ENCODE measurements around the gene TSR1.
"Not testable (repeated sequence)": the region's sequence is repeated elsewhere in the genome, so short reads cannot be mapped to it uniquely, and the experiment has no call there.

Gene TSR1

DNA sequence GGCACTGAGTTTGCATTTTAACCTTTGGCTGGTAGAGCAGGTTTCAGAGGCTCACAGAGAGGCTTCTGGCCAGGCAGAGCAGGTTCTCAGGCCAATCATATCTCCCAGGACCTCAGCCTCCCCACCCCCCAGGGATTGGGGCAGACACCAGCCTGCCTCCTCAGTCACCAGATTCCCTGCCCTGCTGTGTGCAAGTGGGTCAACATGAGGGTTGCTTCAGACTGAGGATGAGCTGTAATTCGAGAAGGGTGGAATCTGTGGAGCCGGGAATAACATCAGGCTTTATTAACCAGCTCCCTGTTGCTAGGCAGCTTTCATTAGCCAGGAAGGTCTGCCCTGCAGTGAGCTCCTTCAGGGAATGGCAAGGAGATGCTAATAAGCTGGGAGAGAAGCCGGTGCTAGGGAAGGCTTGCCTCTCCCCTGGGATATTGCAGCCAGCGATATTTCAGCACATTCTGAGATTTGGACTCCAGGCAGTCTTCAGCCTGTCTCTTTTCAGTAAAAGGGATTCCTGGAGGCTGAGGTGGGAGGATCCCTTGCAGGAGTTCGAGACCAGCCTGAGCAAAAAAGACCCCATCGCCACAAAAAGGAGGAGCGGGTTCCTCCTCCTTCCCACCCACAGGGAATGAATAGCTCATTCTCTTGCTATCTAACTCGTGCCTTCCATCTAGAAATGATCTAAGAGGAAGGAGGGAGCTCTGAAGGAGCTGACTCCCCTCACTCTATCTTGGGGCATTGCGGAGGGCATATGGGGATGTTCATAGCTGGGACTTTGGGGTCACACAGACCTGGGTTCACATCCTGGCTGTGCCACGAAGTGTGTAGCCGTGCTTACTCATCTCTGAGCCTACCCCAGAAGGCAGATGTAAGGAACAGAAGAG is 11.8 kb upstream of the TSR1 start:
- in situ Hi-C loops (cut with HindIII; ENCODE audit: low pct_ligation_motif_present, low pct_unique_long_range_greater_than_20kb, low sequenced_read_pairs): no loop called here
- DNase-seq: no peak

- DNase-seq: no peak
- in situ Hi-C loops (cut with HindIII; ENCODE audit: low pct_ligation_motif_present, low pct_unique_long_range_greater_than_20kb, low sequenced_read_pairs): no loop called here
Measured at GRCh38 chr17:2346475-2346874, 10.2 kb upstream of the TSR1 start.

DNA sequence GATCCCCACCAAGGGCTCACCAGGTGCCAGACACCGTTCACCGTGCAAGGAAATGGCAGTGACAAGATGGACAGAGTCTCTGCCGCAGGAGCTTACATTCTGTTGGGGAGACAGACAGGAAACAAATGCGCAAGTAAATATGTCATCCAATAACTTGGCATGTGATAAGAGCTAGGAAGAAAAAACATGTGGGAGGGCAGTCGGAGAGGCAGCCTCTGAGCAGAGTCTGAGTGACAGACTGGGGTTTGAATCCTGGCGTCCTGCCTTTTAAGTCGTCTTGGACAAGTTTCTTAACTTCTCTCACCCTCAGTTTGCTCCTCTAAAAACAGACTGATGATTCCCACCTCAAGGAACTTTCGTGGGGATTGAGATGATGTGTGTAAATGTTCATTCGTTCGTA is 8.3 kb upstream of the TSR1 start:
- in situ Hi-C loops (cut with HindIII; ENCODE audit: low pct_ligation_motif_present, low pct_unique_long_range_greater_than_20kb, low sequenced_read_pairs): no loop called here
- DNase-seq: no peak

DNA sequence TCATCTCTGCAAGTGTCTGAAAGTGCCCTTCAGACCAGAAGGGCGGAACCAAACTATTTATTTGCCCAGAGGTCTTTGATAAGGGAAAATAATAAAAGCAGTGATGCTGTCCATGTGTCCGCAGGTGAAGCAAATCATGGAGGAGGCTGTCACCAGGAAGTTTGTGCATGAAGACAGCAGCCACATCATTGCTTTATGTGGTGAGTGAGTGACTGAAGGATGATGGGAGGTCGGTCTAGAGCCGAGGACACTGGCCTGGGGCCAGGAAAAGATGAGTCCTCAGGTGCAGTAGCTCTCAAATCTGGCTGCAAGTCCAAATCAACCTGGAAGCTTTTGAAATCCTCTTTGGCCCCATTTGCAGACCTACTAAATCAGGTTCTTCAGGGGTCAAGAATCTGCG is 7.2 kb upstream of the TSR1 start:
- no peak for DNase-seq
- in situ Hi-C loops (cut with HindIII; ENCODE audit: low pct_ligation_motif_present, low pct_unique_long_range_greater_than_20kb, low sequenced_read_pairs): no loop called here

- in situ Hi-C loops (cut with HindIII; ENCODE audit: low pct_ligation_motif_present, low pct_unique_long_range_greater_than_20kb, low sequenced_read_pairs): no loop called here
- DNase-seq: peak; percentile 42
Measured at GRCh38 chr17:2338315-2338657, 2.0 kb upstream of the TSR1 start.

- in situ Hi-C loops (cut with HindIII; ENCODE audit: low pct_ligation_motif_present, low pct_unique_long_range_greater_than_20kb, low sequenced_read_pairs): no loop called here
- peak; percentile 78 for DNase-seq
Measured at GRCh38 chr17:2337544-2338314, 1.5 kb upstream of the TSR1 start.

- DNase-seq: peak; percentile 61
- in situ Hi-C loops (cut with HindIII; ENCODE audit: low pct_ligation_motif_present, low pct_unique_long_range_greater_than_20kb, low sequenced_read_pairs): no loop called here
Measured at GRCh38 chr17:2336852-2337543, 741 bp upstream of the TSR1 start, which contains the start of gene SGSM2. SGSM2 (plus strand) TSS chr17:2337501; CDS start chr17:2337689, 188 bp downstream.

- in situ Hi-C loops (cut with HindIII; ENCODE audit: low pct_ligation_motif_present, low pct_unique_long_range_greater_than_20kb, low sequenced_read_pairs): no loop called here
- DNase-seq: peak; percentile 53
Measured at GRCh38 chr17:2335726-2336214, 487 bp downstream of the TSR1 start.

- in situ Hi-C loops (cut with HindIII; ENCODE audit: low pct_ligation_motif_present, low pct_unique_long_range_greater_than_20kb, low sequenced_read_pairs): no loop called here
- DNase-seq: no peak
Measured at GRCh38 chr17:2331303-2331702, 5.0 kb downstream of the TSR1 start.

GRCh38 chr17:2323629-2324314 is 12.5 kb downstream of the TSR1 start:
- in situ Hi-C loops (cut with HindIII; ENCODE audit: low pct_ligation_motif_present, low pct_unique_long_range_greater_than_20kb, low sequenced_read_pairs): no loop called here

DNA sequence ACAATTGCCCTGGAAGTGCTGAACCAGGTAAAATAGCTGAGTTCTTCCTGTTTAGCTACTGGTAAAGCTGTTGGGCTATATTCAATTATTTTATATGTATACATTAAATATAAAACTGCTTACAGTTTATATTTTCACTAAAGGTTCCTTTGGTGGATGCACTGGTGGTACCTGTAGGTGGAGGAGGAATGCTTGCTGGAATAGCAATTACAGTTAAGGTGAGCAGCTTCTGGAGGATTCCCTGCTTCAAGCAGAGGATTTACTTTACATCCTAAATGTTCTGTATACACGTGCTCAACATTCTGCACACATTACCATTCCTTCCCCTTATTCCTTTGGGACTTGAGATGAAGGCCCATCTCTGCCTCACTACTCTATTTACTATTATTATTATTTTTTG is 14.9 kb downstream of the TSR1 start:
- in situ Hi-C loops (cut with HindIII; ENCODE audit: low pct_ligation_motif_present, low pct_unique_long_range_greater_than_20kb, low sequenced_read_pairs): no loop called here

More at GRCh38 chr17:2323629-2324314, 12.5 kb downstream of the TSR1 start:
- no peak for DNase-seq

GRCh38 chr17:2319051-2319450 is 17.2 kb downstream of the TSR1 start:
- in situ Hi-C loops (cut with HindIII; ENCODE audit: low pct_ligation_motif_present, low pct_unique_long_range_greater_than_20kb, low sequenced_read_pairs): no loop called here
- no peak for DNase-seq

More for the DNA sequence above, 14.9 kb downstream of the TSR1 start:
- DNase-seq: no peak

DNA sequence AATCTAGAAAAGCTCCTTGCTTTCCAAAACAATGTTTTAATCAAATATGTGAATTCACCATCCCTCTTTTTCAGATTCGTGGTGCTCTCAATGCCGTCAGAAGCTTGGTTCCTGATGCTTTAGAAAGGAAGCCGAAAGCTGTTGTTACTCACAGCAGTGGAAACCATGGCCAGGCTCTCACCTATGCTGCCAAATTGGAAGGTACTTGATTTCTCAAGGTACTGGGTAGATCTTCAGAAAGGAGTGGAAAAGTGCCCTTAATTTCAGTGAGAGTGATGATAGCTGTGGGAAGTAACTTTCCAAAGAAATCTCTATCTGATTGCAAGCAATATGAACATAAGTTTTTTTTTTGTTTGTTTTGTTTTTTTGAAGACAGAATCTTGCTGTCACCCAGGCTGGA is 18.5 kb downstream of the TSR1 start:
- in situ Hi-C loops (cut with HindIII; ENCODE audit: low pct_ligation_motif_present, low pct_unique_long_range_greater_than_20kb, low sequenced_read_pairs): no loop called here
- DNase-seq: no peak

- DNase-seq; in situ Hi-C loops (cut with HindIII; ENCODE audit: low pct_ligation_motif_present, low pct_unique_long_range_greater_than_20kb, low sequenced_read_pairs): not testable (repeated sequence)
Measured at GRCh38 chr17:2316916-2317205, 19.4 kb downstream of the TSR1 start.

DNA sequence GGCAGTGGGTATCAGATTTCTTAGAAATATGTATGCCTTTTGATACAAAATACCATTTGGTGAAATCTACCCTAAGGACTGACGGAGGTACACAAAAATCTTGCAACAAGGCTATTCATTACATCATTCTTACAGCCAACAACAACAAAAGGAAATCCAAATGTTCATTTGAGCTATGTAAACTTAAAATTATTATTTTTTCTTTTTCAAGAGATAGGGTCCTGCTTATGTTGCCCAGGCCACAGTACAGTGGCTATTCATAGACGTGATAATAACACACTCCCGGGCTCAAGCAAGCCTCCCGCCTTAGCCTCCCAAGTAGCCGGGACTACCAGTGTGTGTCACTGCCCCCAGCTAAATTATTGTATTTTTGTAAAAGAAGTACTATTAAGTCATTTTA is 23.5 kb downstream of the TSR1 start:
- no peak for DNase-seq
- in situ Hi-C loops (cut with HindIII; ENCODE audit: low pct_ligation_motif_present, low pct_unique_long_range_greater_than_20kb, low sequenced_read_pairs): no loop called here

DNA sequence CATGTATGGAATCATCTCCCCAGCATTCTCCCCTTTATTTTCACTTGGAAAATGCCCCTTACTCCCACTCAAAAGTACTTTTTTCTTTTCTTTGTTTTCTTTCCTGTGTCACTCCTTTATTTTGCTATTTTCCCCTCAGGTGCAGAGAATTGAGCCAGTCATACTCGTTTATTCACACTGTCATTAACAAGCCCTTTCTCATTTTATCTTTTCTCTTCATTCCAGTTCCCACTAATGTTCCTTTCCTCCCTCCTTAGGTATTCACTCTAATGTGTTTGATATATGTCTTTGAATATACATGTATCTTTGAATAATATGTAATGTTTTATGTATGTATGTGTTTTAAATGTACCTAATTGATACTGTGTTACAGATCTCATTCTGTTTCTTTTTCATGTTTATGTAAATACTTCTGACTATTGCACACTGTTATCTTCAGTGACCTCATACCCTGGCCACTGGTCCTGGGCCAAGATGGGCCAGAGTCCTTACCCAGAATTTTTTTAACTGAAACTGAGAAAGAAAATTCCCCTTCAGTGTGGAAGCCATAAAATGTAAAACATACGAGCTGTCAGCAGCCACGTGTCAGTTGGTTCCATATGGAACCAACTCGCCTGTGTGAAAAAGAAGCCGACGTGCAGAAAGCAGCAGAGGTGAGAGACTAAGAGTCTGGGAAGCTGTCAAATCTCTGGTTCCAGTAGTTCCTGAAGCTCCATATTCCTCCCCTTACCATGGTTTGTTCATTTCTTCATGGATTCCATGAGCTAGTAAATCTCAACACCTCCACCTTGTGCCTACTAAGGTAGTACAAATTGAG is 26.7 kb downstream of the TSR1 start:
- in situ Hi-C loops (cut with HindIII; ENCODE audit: low pct_ligation_motif_present, low pct_unique_long_range_greater_than_20kb, low sequenced_read_pairs): no loop called here
- DNase-seq: no peak

GRCh38 chr17:2304931-2305330 is 31.3 kb downstream of the TSR1 start:
- no peak for DNase-seq
- in situ Hi-C loops (cut with HindIII; ENCODE audit: low pct_ligation_motif_present, low pct_unique_long_range_greater_than_20kb, low sequenced_read_pairs): no loop called here

Measured in ACHN (cell line).